IPS-11a (cell line): ENCODE data around the gene MCTP2.

Source experiments
- H3K4me3 ChIP-seq: one replicate; pipeline ENCODE4 v1.5.1; 2013; ENCODE audit warnings: low read depth, low read length, control low read depth

MCTP2 gene

DNA sequence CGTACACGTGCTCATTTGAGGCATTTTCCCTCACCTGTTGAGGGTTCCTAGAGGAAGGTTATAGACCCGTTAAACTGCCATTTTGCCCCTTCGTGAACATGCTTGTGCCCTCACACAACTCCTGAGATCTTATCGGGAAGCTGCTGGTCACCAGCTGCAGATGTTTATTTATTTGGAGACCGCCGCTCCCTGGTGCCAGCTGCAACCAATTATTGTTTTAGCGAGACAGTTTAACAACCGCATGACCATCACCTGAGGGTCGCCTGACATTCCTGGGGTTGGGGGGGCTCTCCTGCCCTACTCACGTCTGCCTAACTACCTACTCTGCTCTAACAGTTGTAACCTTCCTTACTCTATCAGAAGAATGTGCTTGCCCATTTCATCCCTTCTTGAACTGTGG, 292.5 kb downstream of the MCTP2 start:
- no peak overlapping the region for H3K4me3 ChIP-seq

- H3K4me3 ChIP-seq = no peak overlapping the region
Measured at GRCh38 chr15:94524565-94524964, 293.2 kb downstream of the MCTP2 start.

GRCh38 chr15:94526071-94526689, 294.8 kb downstream of the MCTP2 start:
- H3K4me3 ChIP-seq = no peak overlapping the region

DNA sequence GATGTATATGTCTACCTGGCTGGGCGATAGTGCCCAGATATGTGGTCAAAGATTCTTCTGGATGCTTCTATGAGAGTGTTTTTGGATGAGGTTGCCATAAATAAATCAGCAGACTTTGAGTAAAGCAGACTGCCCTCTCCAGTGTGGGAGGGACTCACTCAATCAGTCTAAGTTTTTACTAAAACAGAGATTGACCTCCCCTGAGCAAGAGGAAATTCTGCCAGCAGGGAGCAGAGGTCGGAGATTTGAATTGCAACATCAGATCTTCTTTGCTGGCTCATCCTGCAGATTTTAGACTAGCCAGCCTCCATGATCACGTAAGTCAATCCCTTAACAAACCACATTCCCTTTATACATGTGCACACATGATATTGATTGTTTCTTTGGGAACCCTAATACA, 300.9 kb downstream of the MCTP2 start:
- H3K4me3 ChIP-seq = no peak overlapping the region
